Sigmoid colon (tissue), 7 donors: ENCODE data around the gene RHOC. TPM values are rescaled to one million over a fixed set of nuclear protein-coding genes. Genes with fewer than 3 reads are reported as not detected.

Source experiments
- DNase-seq: peaks from one replicate; pipeline ENCODE4 v3.0.0-alpha.2; 2019
- H3K27ac ChIP-seq, 4 donors: fragments of 200-600 bp; sonication (generic); one replicate each; pipeline ENCODE4 v1.5.1; 2016 to 2019; ENCODE audit warnings: mild to moderate bottlenecking in 1 of 4
- H3K27me3 ChIP-seq, 3 donors: fragments of 200-600 bp; sonication (generic); one replicate each; pipeline ENCODE4 v1.5.1; 2019; ENCODE audit warnings: mild to moderate bottlenecking in 1 of 3
- H3K36me3 ChIP-seq, 4 donors: fragments of 200-600 bp; sonication (generic); one replicate each; pipeline ENCODE4 v1.5.1; 2016 to 2019
- H3K4me1 ChIP-seq, 4 donors: fragments of 200-600 bp; sonication (generic); one replicate each; pipeline ENCODE4 v1.5.1; 2017 to 2019
- H3K4me3 ChIP-seq, 4 donors: fragments of 200-600 bp; sonication (generic); one replicate each; pipeline ENCODE4 v1.5.1; 2017 to 2019; ENCODE audit warnings: mild to moderate bottlenecking in 2 of 4, moderate library complexity in 1 of 4
- H3K9me3 ChIP-seq, 4 donors: fragments of 200-600 bp in 3 of 4; sonication (generic) in 3 of 4; one replicate each; pipeline versions ENCODE4 v1.5.1 to v1.6.1; 2013 to 2019
- CTCF ChIP-seq, 4 experiments: fragments of 450-650 bp in 3 of 4; fragments of 200-600 bp in 1 of 4; IDR thresholded peaks; one replicate each; pipeline ENCODE4 v1.5.1; 2016 to 2019; ENCODE audit warnings: antibody characterized with exemption in 4 of 4, mild to moderate bottlenecking in 3 of 4, moderate library complexity in 2 of 4
- EP300 ChIP-seq, 4 donors: sonication (generic); formaldehyde crosslinking; IDR thresholded peaks; one replicate each; pipeline ENCODE4 v1.6.1; 2017; ENCODE audit warnings: antibody characterized with exemption in 4 of 4
- POLR2A ChIP-seq, 2 donors: fragments of 450-650 bp; IDR thresholded peaks; one replicate each; pipeline ENCODE4 v1.6.1; 2016; ENCODE audit warnings: antibody characterized with exemption in 2 of 2, mild to moderate bottlenecking in 2 of 2, moderate library complexity in 2 of 2
- POLR2AphosphoS5 ChIP-seq, 4 donors: sonication (generic); formaldehyde crosslinking; IDR thresholded peaks; one replicate each; pipeline ENCODE4 v1.6.1; 2017; ENCODE audit warnings: antibody characterized with exemption in 4 of 4
- WGBS, 2 donors: extraction: QIAGEN DNeasy Blood & Tissue Kit; methylation state at CpG; one replicate each; pipeline ENCODE4 v1.1.7; 2013; 5-methylcytosine and 5-hydroxymethylcytosine counted together
- intact Hi-C: fragments of 100-400 bp; cut with DNase I; formaldehyde crosslinking; loops from one replicate; pipeline ENCODE4 v1.15.1; 2023
- polyA plus RNA-seq, 3 donors: library from polyadenylated mRNA; stranded (reverse); fragments of 200-250 nt; gene quantifications; one replicate each; pipeline ENCODE4 v1.2.3, GENCODE V29; 2013
- total RNA-seq, 4 donors: library from RNA; depleted of rRNA; stranded (reverse); fragments of >200 nt; gene quantifications; one replicate each; pipeline ENCODE4 v1.1.0, GENCODE V29; 2016
- donor health status: healthy with polysubstance abuse.
- donor health status: Bipolar disorder and iron deficiency.
- donor health status: healthy.

The RHOC gene
- total and polyA plus RNA-seq, 7 donors = 181 to 1,259 (median 244) TPM

GRCh38 chr1:112703706-112704105 lies 3.2 kb downstream of the RHOC start:
- WGBS, 2 donors = 89 to 92% methylated on average over 8 of the region's 8 CpGs

GRCh38 chr1:112702420-112703261 lies 4.3 kb downstream of the RHOC start:
- DNase-seq = peak; percentile 67
- Histone ChIP-seq H3K27ac (peak overlapping the region; percentile 98 to 99 (median 98)), H3K4me3 (no peak overlapping the region), H3K4me1 (peaks cover 0 to 82% (median 76%) of the 10 kb centered on the region in 4 donors), H3K36me3 (peaks cover 0 to 37% (median 10%) of the 10 kb centered on the region in 4 donors), H3K9me3 (no peaks in the 10 kb centered on the region), H3K27me3 (no peaks in the 10 kb centered on the region)
- TF ChIP-seq CTCF (IDR thresholded peaks at IDR 0.05) = no peak
- TF ChIP-seq EP300 (IDR thresholded peaks at IDR 0.05) = no peak
- no peak for TF ChIP-seq POLR2A (IDR thresholded peaks at IDR 0.05)
- TF ChIP-seq POLR2AphosphoS5 (IDR thresholded peaks at IDR 0.05) = no peak
- intact Hi-C loops = no loop called here
- WGBS, 2 donors = 83 to 87% methylated on average over 12 of the region's 12 CpGs

More at GRCh38 chr1:112703706-112704105, 3.2 kb downstream of the RHOC start:
- Histone ChIP-seq H3K9me3 (no peaks in the 10 kb centered on the region), H3K36me3 (peaks cover 0 to 26% (median 3%) of the 10 kb centered on the region in 4 donors), H3K27me3 (no peaks in the 10 kb centered on the region), H3K4me1 (peaks cover 0 to 80% (median 75%) of the 10 kb centered on the region in 4 donors), H3K4me3 (no peak overlapping the region), H3K27ac (peak overlapping the region; percentile 98 to 99 (median 98))
- TF ChIP-seq POLR2AphosphoS5 (IDR thresholded peaks at IDR 0.05) (no peak), CTCF (IDR thresholded peaks at IDR 0.05) (no peak), EP300 (IDR thresholded peaks at IDR 0.05) (no peak), POLR2A (IDR thresholded peaks at IDR 0.05) (no peak)
- DNase-seq = peak; percentile 53
- intact Hi-C loops = no loop called here

GRCh38 chr1:112702067-112702395 lies 4.9 kb downstream of the RHOC start:
- TF ChIP-seq POLR2A (IDR thresholded peaks at IDR 0.05) = no peak
- TF ChIP-seq CTCF (IDR thresholded peaks at IDR 0.05) = no peak
- TF ChIP-seq POLR2AphosphoS5 (IDR thresholded peaks at IDR 0.05) = no peak
- TF ChIP-seq EP300 (IDR thresholded peaks at IDR 0.05) = no peak
- WGBS, 2 donors = 70 to 80% methylated on average over 3 of the region's 3 CpGs
- peak overlapping the region; percentile 98 to 99 (median 98) for H3K27ac ChIP-seq
- H3K36me3 ChIP-seq = peaks cover 0 to 43% (median 10%) of the 10 kb centered on the region in 4 donors
- intact Hi-C loops = no loop called here
- no peak overlapping the region for H3K4me3 ChIP-seq
- H3K9me3 ChIP-seq = no peaks in the 10 kb centered on the region
- H3K27me3 ChIP-seq = no peaks in the 10 kb centered on the region
- DNase-seq = peak; percentile 30
- H3K4me1 ChIP-seq = peaks cover 0 to 79% (median 73%) of the 10 kb centered on the region in 4 donors

GRCh38 chr1:112701227-112702066 lies 5.5 kb downstream of the RHOC start:
- H3K27ac ChIP-seq = peak overlapping the region; percentile 98 to 99 (median 98)
- peak; percentile 58 for DNase-seq
- H3K27me3 ChIP-seq = no peaks in the 10 kb centered on the region
- 73 to 77% methylated on average over 17 of the region's 17 CpGs for WGBS, 2 donors
- peaks cover 0 to 79% (median 73%) of the 10 kb centered on the region in 4 donors for H3K4me1 ChIP-seq
- intact Hi-C loops = no loop called here
- TF ChIP-seq POLR2A (IDR thresholded peaks at IDR 0.05) (no peak), EP300 (IDR thresholded peaks at IDR 0.05) (no peak), CTCF (IDR thresholded peaks at IDR 0.05) (no peak), POLR2AphosphoS5 (IDR thresholded peaks at IDR 0.05) (no peak)
- H3K9me3 ChIP-seq = no peaks in the 10 kb centered on the region
- no peak overlapping the region for H3K4me3 ChIP-seq
- H3K36me3 ChIP-seq = peaks cover 0 to 49% (median 13%) of the 10 kb centered on the region in 4 donors
